Skeletal muscle satellite cell (primary cell): ENCODE measurements around the gene GAS7.

Source experiments
- H3K27me3 ChIP-seq: 2 replicates; pipeline ENCODE4 v1.7.0; 2013; ENCODE audit warnings: low read length; ENCODE audit not compliant: control insufficient read depth, insufficient read depth
- H3K36me3 ChIP-seq: 2 replicates; pipeline ENCODE4 v1.7.0; 2013; ENCODE audit warnings: mild to moderate bottlenecking, control low read depth, low read length; ENCODE audit not compliant: insufficient read depth
- H3K4me1 ChIP-seq: 2 replicates; pipeline ENCODE4 v1.7.0; 2013; ENCODE audit warnings: low read length; ENCODE audit not compliant: control insufficient read depth, insufficient read depth
- H3K4me2 ChIP-seq: 2 replicates; pipeline ENCODE4 v1.7.0; 2013; ENCODE audit warnings: mild to moderate bottlenecking, low read length
- H3K4me3 ChIP-seq: 2 replicates; pipeline ENCODE4 v1.7.0; 2013; ENCODE audit warnings: low read length
- H3K9ac ChIP-seq: 2 replicates; pipeline ENCODE4 v1.7.0; 2013; ENCODE audit warnings: mild to moderate bottlenecking, low read depth, low read length, moderate library complexity
- H3K9me3 ChIP-seq: replicated peaks from 2 replicates; pipeline ENCODE4 v1.7.0; 2013; ENCODE audit warnings: mild to moderate bottlenecking, control low read depth, low read length

Gene GAS7

GRCh38 chr17:9991796-9992195 lies 206.6 kb downstream of the GAS7 start:
- H3K27me3 ChIP-seq, result no peaks in the 10 kb centered on the region

GRCh38 chr17:9991351-9991750 lies 207.1 kb downstream of the GAS7 start:
- Histone ChIP-seq H3K27me3 (no peaks in the 10 kb centered on the region), H3K9me3 (no peaks in the 10 kb centered on the region), H3K9ac (no peak overlapping the region), H3K36me3 (no peaks in the 10 kb centered on the region), H3K4me3 (no peak overlapping the region), H3K4me1 (no peaks in the 10 kb centered on the region), H3K4me2 (no peak overlapping the region)

More at GRCh38 chr17:9991796-9992195, 206.6 kb downstream of the GAS7 start:
- H3K4me3 ChIP-seq, result no peak overlapping the region
- no peak overlapping the region for H3K4me2 ChIP-seq
- H3K4me1 ChIP-seq, result no peaks in the 10 kb centered on the region
- no peaks in the 10 kb centered on the region for H3K9me3 ChIP-seq
- H3K36me3 ChIP-seq, result no peaks in the 10 kb centered on the region
- H3K9ac ChIP-seq, result no peak overlapping the region

- Histone ChIP-seq H3K4me2 (no peak overlapping the region), H3K9ac (no peak overlapping the region), H3K4me3 (no peak overlapping the region), H3K27me3 (no peaks in the 10 kb centered on the region), H3K36me3 (no peaks in the 10 kb centered on the region), H3K4me1 (no peaks in the 10 kb centered on the region), H3K9me3 (no peaks in the 10 kb centered on the region)
These were observed 210.4 kb downstream of the GAS7 start for GRCh38 chr17:9987779-9988585.

GRCh38 chr17:9986754-9987382 lies 211.5 kb downstream of the GAS7 start:
- Histone ChIP-seq H3K27me3 (no peaks in the 10 kb centered on the region), H3K9me3 (no peaks in the 10 kb centered on the region), H3K4me2 (no peak overlapping the region), H3K9ac (no peak overlapping the region), H3K36me3 (no peaks in the 10 kb centered on the region), H3K4me3 (no peak overlapping the region), H3K4me1 (no peaks in the 10 kb centered on the region)

- Histone ChIP-seq H3K9me3 (no peaks in the 10 kb centered on the region), H3K4me2 (no peak overlapping the region), H3K4me1 (no peaks in the 10 kb centered on the region), H3K27me3 (no peaks in the 10 kb centered on the region), H3K36me3 (no peaks in the 10 kb centered on the region), H3K9ac (no peak overlapping the region), H3K4me3 (no peak overlapping the region)
These were observed 212.8 kb downstream of the GAS7 start for GRCh38 chr17:9985646-9986045.

GRCh38 chr17:9984768-9985167 lies 213.6 kb downstream of the GAS7 start:
- H3K27me3 ChIP-seq, result no peaks in the 10 kb centered on the region
- H3K4me2 ChIP-seq, result no peak overlapping the region
- H3K9ac ChIP-seq, result no peak overlapping the region
- no peaks in the 10 kb centered on the region for H3K4me1 ChIP-seq
- H3K9me3 ChIP-seq, result no peaks in the 10 kb centered on the region
- H3K4me3 ChIP-seq, result no peak overlapping the region
- H3K36me3 ChIP-seq, result no peaks in the 10 kb centered on the region

- Histone ChIP-seq H3K9ac (no peak overlapping the region), H3K36me3 (no peaks in the 10 kb centered on the region), H3K4me1 (no peaks in the 10 kb centered on the region), H3K9me3 (no peaks in the 10 kb centered on the region), H3K27me3 (no peaks in the 10 kb centered on the region), H3K4me2 (no peak overlapping the region), H3K4me3 (no peak overlapping the region)
These were observed 216.2 kb downstream of the GAS7 start for GRCh38 chr17:9982159-9982558.

GRCh38 chr17:9981344-9981915 lies 217.0 kb downstream of the GAS7 start:
- Histone ChIP-seq H3K4me2 (no peak overlapping the region), H3K27me3 (no peaks in the 10 kb centered on the region), H3K36me3 (no peaks in the 10 kb centered on the region), H3K9ac (no peak overlapping the region), H3K9me3 (no peaks in the 10 kb centered on the region), H3K4me3 (no peak overlapping the region), H3K4me1 (no peaks in the 10 kb centered on the region)

- no peak overlapping the region for H3K4me3 ChIP-seq
- no peaks in the 10 kb centered on the region for H3K27me3 ChIP-seq
- H3K9me3 ChIP-seq, result no peaks in the 10 kb centered on the region
- H3K9ac ChIP-seq, result no peak overlapping the region
- no peaks in the 10 kb centered on the region for H3K36me3 ChIP-seq
- H3K4me1 ChIP-seq, result no peaks in the 10 kb centered on the region
- H3K4me2 ChIP-seq, result no peak overlapping the region
These were observed 218.9 kb downstream of the GAS7 start for GRCh38 chr17:9979463-9979995.

- Histone ChIP-seq H3K4me1 (no peaks in the 10 kb centered on the region), H3K4me3 (no peak overlapping the region), H3K9me3 (no peaks in the 10 kb centered on the region), H3K9ac (no peak overlapping the region), H3K27me3 (no peaks in the 10 kb centered on the region), H3K4me2 (no peak overlapping the region), H3K36me3 (no peaks in the 10 kb centered on the region)
These were observed 221.2 kb downstream of the GAS7 start for GRCh38 chr17:9977180-9977575.

GRCh38 chr17:9976283-9977179 lies 221.9 kb downstream of the GAS7 start:
- no peak overlapping the region for H3K9ac ChIP-seq
- no peaks in the 10 kb centered on the region for H3K36me3 ChIP-seq
- H3K4me2 ChIP-seq, result no peak overlapping the region
- no peaks in the 10 kb centered on the region for H3K27me3 ChIP-seq
- H3K4me1 ChIP-seq, result no peaks in the 10 kb centered on the region
- no peaks in the 10 kb centered on the region for H3K9me3 ChIP-seq
- H3K4me3 ChIP-seq, result no peak overlapping the region
